ENCODE data around the gene PROSER2.

PROSER2 gene

DNA sequence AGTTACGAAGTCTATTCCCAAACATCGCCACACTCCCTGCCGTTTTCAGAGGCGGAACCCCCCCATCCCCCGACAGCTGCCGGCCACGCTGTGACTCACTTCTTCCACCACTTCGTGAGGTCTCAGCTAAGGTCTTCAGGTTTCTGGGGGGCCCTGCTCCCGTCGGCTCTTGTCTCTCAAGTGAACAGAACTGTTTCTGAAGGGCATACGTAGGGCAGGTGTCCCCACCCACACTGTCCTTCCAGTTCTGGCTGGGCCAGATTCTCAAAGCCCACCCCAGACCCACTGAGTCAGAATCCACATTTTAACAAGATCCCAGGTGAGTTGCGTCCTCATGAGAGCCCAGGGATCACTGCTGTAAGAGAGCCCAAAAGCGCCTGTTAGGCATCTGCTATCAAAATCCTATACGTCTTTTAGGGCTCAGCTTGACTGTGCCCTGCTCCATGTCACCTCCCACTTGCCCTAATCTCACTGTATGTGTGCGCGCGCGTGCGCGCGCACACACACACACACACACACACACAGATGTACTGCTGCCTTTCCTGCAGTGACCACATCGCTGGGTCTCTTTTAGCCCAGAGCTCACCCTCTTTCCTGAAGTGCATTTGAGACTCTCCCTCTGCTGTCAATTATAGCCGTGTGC, 78.8 kb downstream of the PROSER2 start:
- no peaks in the 10 kb centered on the region for H3K4me1 ChIP-seq (ENCODE audit: control insufficient read depth, low read length)
- H3K27me3 ChIP-seq (ENCODE audit: control insufficient read depth, low read length) = no peaks in the 10 kb centered on the region
- no peak overlapping the region for H3K4me3 ChIP-seq (ENCODE audit: low read length)
- H3K79me2 ChIP-seq (ENCODE audit: control insufficient read depth, low read length) = no peaks in the 10 kb centered on the region
- H3K27ac ChIP-seq (ENCODE audit: low read depth, low read length) = no peak overlapping the region
- no peaks in the 10 kb centered on the region for H3K9me3 ChIP-seq (ENCODE audit: control insufficient read depth, insufficient read depth, low read length)
- H3K4me2 ChIP-seq (ENCODE audit: low read length) = no peak overlapping the region
- TF ChIP-seq, protein P1, sequence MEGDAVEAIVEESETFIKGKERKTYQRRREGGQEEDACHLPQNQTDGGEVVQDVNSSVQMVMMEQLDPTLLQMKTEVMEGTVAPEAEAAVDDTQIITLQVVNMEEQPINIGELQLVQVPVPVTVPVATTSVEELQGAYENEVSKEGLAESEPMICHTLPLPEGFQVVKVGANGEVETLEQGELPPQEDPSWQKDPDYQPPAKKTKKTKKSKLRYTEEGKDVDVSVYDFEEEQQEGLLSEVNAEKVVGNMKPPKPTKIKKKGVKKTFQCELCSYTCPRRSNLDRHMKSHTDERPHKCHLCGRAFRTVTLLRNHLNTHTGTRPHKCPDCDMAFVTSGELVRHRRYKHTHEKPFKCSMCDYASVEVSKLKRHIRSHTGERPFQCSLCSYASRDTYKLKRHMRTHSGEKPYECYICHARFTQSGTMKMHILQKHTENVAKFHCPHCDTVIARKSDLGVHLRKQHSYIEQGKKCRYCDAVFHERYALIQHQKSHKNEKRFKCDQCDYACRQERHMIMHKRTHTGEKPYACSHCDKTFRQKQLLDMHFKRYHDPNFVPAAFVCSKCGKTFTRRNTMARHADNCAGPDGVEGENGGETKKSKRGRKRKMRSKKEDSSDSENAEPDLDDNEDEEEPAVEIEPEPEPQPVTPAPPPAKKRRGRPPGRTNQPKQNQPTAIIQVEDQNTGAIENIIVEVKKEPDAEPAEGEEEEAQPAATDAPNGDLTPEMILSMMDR (IDR thresholded peaks at IDR 0.05; ENCODE audit: low read depth, low read length, poor library complexity, severe bottlenecking) = no peak
- no peak for TF ChIP-seq EZH2phosphoT487 (IDR thresholded peaks at IDR 0.05; ENCODE audit: borderline replicate concordance, low read length)
- no peaks in the 10 kb centered on the region for H3K9me2 ChIP-seq (replicated peaks; ENCODE audit: control insufficient read depth, low read length)
- H3F3A ChIP-seq (ENCODE audit: control insufficient read depth, insufficient read depth) = no peaks in the 10 kb centered on the region
- no peaks in the 10 kb centered on the region for H4K20me1 ChIP-seq (ENCODE audit: control insufficient read depth, insufficient read depth, low read depth, low read length)
- H3K36me3 ChIP-seq (ENCODE audit: control insufficient read depth, low read length) = no peaks in the 10 kb centered on the region

DNA sequence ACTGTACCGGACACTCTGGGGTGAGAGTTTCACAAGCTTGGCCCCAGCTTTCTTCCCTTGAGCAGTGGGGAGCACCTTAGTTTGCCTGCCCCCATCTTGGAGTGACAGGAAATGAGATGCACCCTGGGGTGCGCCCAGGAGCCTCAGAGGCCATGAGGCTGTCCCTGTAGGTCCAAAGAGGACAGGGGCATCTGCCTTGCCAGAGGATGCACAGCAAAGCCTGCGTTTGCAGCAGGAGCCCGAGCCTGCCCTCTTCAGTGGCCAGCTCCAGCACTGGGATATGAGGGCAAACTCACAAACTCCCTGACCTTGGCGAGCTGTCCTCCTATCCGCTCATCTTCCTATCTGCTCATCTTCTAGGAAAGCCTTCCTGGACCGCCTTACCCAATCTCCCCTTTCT, 79.5 kb downstream of the PROSER2 start:
- Histone ChIP-seq H3K4me1 (ENCODE audit: control insufficient read depth, low read length) (no peaks in the 10 kb centered on the region), H3K9me2 (replicated peaks; ENCODE audit: control insufficient read depth, low read length) (no peaks in the 10 kb centered on the region), H3F3A (ENCODE audit: control insufficient read depth, insufficient read depth) (no peaks in the 10 kb centered on the region), H3K79me2 (ENCODE audit: control insufficient read depth, low read length) (no peaks in the 10 kb centered on the region), H3K9me3 (ENCODE audit: control insufficient read depth, insufficient read depth, low read length) (no peaks in the 10 kb centered on the region), H3K4me2 (ENCODE audit: low read length) (no peak overlapping the region), H3K27ac (ENCODE audit: low read depth, low read length) (no peak overlapping the region), H3K4me3 (ENCODE audit: low read length) (no peak overlapping the region), H3K27me3 (ENCODE audit: control insufficient read depth, low read length) (no peaks in the 10 kb centered on the region), H3K36me3 (ENCODE audit: control insufficient read depth, low read length) (no peaks in the 10 kb centered on the region), H4K20me1 (ENCODE audit: control insufficient read depth, insufficient read depth, low read depth, low read length) (no peaks in the 10 kb centered on the region)
- no peak for TF ChIP-seq EZH2phosphoT487 (IDR thresholded peaks at IDR 0.05; ENCODE audit: borderline replicate concordance, low read length)
- TF ChIP-seq, protein P1 (IDR thresholded peaks at IDR 0.05; ENCODE audit: low read depth, low read length, poor library complexity, severe bottlenecking) = no peak

DNA sequence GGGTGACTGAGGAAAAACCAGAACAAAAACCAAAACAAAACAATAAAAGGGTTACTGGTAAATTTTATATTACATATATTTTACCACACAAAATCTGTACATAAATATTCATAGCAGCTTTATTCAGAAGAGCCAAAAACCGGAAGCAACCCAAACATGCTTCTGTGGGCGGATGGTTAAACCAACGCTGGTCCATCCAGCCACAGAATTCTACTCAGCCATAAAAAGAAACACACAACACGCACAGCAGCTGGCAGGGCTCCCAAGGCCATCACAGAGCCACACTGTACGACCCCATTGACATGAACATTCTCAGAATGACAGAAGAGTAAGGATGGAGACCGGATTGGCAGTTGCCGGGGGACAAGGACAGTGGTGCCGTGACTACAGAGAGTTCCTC, 83.6 kb downstream of the PROSER2 start:
- no peak overlapping the region for H3K27ac ChIP-seq (ENCODE audit: low read depth, low read length)
- no peaks in the 10 kb centered on the region for H3F3A ChIP-seq (ENCODE audit: control insufficient read depth, insufficient read depth)

More for the DNA sequence above, 83.6 kb downstream of the PROSER2 start:
- H3K36me3 ChIP-seq (ENCODE audit: control insufficient read depth, low read length) = no peaks in the 10 kb centered on the region
- H3K9me2 ChIP-seq (replicated peaks; ENCODE audit: control insufficient read depth, low read length) = no peaks in the 10 kb centered on the region
- no peaks in the 10 kb centered on the region for H3K27me3 ChIP-seq (ENCODE audit: control insufficient read depth, low read length)
- TF ChIP-seq EZH2phosphoT487 (IDR thresholded peaks at IDR 0.05; ENCODE audit: borderline replicate concordance, low read length) = no peak
- TF ChIP-seq, protein P1 (IDR thresholded peaks at IDR 0.05; ENCODE audit: low read depth, low read length, poor library complexity, severe bottlenecking) = no peak
- no peak overlapping the region for H3K4me2 ChIP-seq (ENCODE audit: low read length)
- H3K4me3 ChIP-seq (ENCODE audit: low read length) = no peak overlapping the region
- H4K20me1 ChIP-seq (ENCODE audit: control insufficient read depth, insufficient read depth, low read depth, low read length) = no peaks in the 10 kb centered on the region
- no peaks in the 10 kb centered on the region for H3K9me3 ChIP-seq (ENCODE audit: control insufficient read depth, insufficient read depth, low read length)
- no peaks in the 10 kb centered on the region for H3K79me2 ChIP-seq (ENCODE audit: control insufficient read depth, low read length)
- no peaks in the 10 kb centered on the region for H3K4me1 ChIP-seq (ENCODE audit: control insufficient read depth, low read length)
